ENCODE data around the gene CHIA.

Gene CHIA

DNA sequence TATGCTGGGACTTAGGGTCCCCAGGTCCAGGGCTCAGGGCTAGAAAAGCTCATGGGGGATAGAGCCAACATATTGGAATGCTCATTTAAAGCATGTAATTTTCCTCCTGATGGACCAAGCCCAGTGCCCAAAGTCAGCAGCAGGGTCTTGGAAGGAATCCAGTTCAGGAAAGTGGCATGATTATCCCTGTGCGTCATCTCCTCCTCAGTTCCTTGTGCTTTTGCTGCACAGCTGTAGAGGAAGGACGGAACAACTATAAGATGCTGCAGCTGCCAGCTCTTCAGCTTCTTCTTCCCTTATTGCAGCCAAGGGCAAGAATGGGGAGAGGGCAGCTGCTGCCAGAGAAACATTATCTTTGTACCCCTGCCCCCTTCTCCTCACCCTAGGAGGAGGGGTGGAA is 78.5 kb downstream of the CHIA start:
- DNase-seq (ENCODE audit: low spot score): no peak
- ChIA-PET POLR2A (ENCODE audit: low non-redundant PET) (no interaction called here), CTCF (interaction anchor here (0.8 kb wide), 1 partner anchor 23 kb away, joined by 3 read pairs; no protein-coding TSS in a partner anchor)
- no peak overlapping the region for H3K27ac ChIP-seq
- TF ChIP-seq, protein P1, sequence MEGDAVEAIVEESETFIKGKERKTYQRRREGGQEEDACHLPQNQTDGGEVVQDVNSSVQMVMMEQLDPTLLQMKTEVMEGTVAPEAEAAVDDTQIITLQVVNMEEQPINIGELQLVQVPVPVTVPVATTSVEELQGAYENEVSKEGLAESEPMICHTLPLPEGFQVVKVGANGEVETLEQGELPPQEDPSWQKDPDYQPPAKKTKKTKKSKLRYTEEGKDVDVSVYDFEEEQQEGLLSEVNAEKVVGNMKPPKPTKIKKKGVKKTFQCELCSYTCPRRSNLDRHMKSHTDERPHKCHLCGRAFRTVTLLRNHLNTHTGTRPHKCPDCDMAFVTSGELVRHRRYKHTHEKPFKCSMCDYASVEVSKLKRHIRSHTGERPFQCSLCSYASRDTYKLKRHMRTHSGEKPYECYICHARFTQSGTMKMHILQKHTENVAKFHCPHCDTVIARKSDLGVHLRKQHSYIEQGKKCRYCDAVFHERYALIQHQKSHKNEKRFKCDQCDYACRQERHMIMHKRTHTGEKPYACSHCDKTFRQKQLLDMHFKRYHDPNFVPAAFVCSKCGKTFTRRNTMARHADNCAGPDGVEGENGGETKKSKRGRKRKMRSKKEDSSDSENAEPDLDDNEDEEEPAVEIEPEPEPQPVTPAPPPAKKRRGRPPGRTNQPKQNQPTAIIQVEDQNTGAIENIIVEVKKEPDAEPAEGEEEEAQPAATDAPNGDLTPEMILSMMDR (conservative IDR thresholded peaks at IDR 0.05; ENCODE audit: low read depth): no peak

DNA sequence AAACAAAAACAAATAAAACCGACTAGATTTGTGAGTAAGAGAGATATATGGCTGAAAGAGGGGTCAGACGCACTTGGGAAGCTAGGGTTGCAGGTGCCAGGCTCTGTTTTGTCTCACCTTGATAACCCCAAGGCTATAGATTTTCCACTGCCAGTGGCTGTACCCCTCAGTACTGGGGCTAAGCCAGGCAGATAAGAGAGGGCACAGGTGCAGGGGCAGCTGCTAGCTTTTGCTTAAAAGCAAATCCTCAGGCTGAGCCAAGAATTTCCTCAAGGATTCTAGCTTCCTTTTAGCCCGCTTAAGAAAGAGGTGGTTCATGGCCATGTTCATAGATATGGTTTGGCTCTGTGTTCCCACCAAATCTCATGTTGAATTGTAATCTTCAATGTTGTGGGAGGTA is 79.0 kb downstream of the CHIA start:
- no peak overlapping the region for H3K27ac ChIP-seq
- DNase-seq (ENCODE audit: low spot score): no peak
- ChIA-PET CTCF (no interaction called here), POLR2A (ENCODE audit: low non-redundant PET) (no interaction called here)
- TF ChIP-seq, protein P1 (conservative IDR thresholded peaks at IDR 0.05; ENCODE audit: low read depth): no peak

Measured in RWPE1 (cell line).